HG03135 (cell line): Measurements from ENCODE around the gene OOSP2.

Experiments
- ATAC-seq: cut with Tn5 transposase; IDR thresholded peaks from one replicate; pipeline ENCODE4 v1.9.1; 2021; ENCODE audit warnings: mild to moderate bottlenecking, moderate library complexity; ENCODE audit not compliant: unreplicated experiment

OOSP2 gene

GRCh38 chr11:60078745-60079144, 38.5 kb downstream of the OOSP2 start:
- no peak for ATAC-seq

- ATAC-seq, result no peak
Measured at GRCh38 chr11:60080535-60080934, 40.3 kb downstream of the OOSP2 start.

DNA sequence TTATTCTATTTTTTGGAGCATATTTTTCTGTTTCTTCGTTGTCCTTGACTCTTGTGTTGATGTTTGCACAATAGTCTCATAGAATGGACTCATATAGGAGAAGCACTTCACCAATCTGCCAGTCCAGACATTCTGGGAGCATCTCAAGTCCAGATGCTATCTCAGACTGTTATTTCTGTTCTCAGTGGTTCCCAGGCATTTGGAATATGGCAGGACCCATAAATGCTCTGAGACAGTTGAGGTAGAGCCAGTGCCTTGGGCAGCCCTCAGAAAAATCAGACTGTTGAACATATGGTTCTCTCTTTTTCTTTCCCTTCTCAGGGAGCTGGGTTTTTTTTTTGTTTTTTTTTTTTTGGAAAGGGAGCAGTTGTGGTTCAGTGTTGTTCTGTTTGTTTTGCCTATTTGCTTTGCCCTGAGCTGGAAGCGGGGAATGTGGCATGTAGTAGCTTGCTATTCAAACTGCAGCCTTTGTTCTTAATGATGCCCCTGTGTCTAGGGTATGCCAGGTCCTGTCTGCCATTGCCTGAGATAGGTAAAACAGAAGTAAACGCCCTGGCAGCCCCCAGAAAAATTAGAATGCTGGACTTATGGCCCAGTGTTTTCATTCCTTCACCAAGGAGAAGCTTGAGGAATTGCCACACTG, 44.5 kb downstream of the OOSP2 start:
- no peak for ATAC-seq

GRCh38 chr11:60085909-60086308, 45.7 kb downstream of the OOSP2 start:
- ATAC-seq, result no peak

DNA sequence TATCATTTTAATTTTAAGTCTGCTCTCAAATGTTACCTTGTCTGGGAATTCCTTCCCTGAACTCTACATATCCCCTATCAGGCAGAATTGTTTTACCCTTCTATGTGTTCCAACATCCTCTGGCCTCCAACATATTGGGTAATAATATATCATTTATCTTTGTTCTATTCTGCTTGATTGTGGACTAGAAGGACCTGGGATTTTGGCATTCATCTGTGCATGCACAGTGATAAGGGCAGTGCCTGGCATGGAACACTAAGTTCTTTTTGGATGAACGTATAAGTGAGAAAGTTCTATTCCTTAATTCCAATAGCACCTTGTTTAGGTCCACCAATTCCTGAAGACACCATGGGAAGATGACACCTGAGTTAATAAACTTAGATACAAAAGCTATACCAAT, 47.0 kb downstream of the OOSP2 start:
- no peak for ATAC-seq

DNA sequence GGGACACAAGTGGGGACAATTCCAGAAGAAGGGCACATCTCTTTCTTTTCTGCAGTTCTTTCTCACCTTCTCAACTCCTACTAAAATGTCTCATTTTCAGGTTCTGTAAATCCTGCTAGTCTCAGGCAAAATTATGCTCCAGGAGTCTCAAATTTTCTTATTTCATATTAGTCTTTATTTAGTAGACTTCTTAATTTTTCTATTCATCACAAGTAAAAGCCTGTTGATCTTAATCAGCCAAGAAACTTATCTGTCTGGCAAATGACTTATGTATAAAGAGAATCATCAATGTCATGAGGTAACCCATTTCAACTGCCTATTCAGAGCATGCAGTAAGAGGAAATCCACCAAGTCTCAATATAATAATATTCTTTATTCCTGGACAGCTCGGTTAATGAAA, 48.2 kb downstream of the OOSP2 start, which contains the start of gene MS4A2:
Gene MS4A2 (plus strand): TSS at position 301 of the 400 bp plus-strand sequence. CDS start 102 bp downstream, outside the sequence.
- ATAC-seq, result no peak

DNA sequence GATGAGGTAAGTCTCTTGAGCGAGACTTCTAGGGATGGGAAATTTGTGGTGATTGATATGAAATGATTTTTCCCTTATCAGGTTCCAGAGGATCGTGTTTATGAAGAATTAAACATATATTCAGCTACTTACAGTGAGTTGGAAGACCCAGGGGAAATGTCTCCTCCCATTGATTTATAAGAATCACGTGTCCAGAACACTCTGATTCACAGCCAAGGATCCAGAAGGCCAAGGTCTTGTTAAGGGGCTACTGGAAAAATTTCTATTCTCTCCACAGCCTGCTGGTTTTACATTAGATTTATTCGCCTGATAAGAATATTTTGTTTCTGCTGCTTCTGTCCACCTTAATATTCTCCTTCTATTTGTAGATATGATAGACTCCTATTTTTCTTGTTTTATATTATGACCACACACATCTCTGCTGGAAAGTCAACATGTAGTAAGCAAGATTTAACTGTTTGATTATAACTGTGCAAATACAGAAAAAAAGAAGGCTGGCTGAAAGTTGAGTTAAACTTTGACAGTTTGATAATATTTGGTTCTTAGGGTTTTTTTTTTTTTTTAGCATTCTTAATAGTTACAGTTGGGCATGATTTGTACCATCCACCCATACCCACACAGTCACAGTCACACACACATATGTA, 55.4 kb downstream of the OOSP2 start:
- ATAC-seq, result no peak

GRCh38 chr11:60097189-60097588, 57.0 kb downstream of the OOSP2 start:
- ATAC-seq, result no peak
